SK-N-SH (cell line): Measurements from ENCODE around the gene TAS2R19. TPM values are rescaled to one million over a fixed set of nuclear protein-coding genes. Genes with fewer than 3 reads are reported as not detected.

ENCODE experiments used
- CTCF ChIA-PET: fragments of 300-600, 350-600 bp; formaldehyde crosslinking; extraction: SDS; loops from one replicate; lab custom pipeline; 2021; lab: Yijun Ruan, JAX
- POLR2A ChIA-PET: fragments of 350-600 bp; sonication (Branson Sonifier 250); formaldehyde crosslinking; extraction: SDS; loops from one replicate; lab custom pipeline; 2020; ENCODE audit warnings: antibody characterized with exemption, inconsistent platforms; lab: Yijun Ruan, JAX
- DNase-seq: peaks from one replicate; pipeline ENCODE4 v3.0.0; 2012
- H2AFZ ChIP-seq: fragments of 200-600 bp; sonication (generic); 2 replicates; pipeline ENCODE4 v1.8.1; 2016; ENCODE audit warnings: antibody characterized with exemption, mild to moderate bottlenecking, low read depth
- H3F3A ChIP-seq: fragments of 200-600 bp; sonication (generic); replicated peaks from 2 replicates; pipeline ENCODE3; 2016; ENCODE audit warnings: antibody characterized with exemption, mild to moderate bottlenecking; ENCODE audit not compliant: insufficient read depth
- H3K27ac ChIP-seq, 2 experiments: fragments of 200-500 bp in 1 of 2; fragments of 200-600 bp in 1 of 2; sonication (Bioruptor generic) in 1 of 2; sonication (generic), shearing (Covaris generic) in 1 of 2; 2 replicates each; pipeline versions ENCODE4 v1.5.1 to v1.6.1; 2014 to 2016; ENCODE audit warnings: low read depth in 2 of 2, inconsistent platforms in 1 of 2, low read length in 1 of 2, mild to moderate bottlenecking in 1 of 2, mixed read lengths in 1 of 2
- H3K27me3 ChIP-seq: fragments of 200-600 bp; sonication (generic), shearing (Covaris generic); 2 replicates; pipeline ENCODE4 v1.6.1; 2016; ENCODE audit warnings: mixed run types; ENCODE audit not compliant: insufficient read depth
- H3K36me3 ChIP-seq, 2 experiments: fragments of 200-500 bp in 1 of 2; fragments of 200-600 bp in 1 of 2; sonication (Bioruptor generic) in 1 of 2; sonication (generic) in 1 of 2; replicated peaks in 1 of 2; 2 replicates each; pipeline versions ENCODE3 to v1.5.1; 2014 to 2016; ENCODE audit warnings: low read length in 1 of 2, mild to moderate bottlenecking in 1 of 2; ENCODE audit not compliant: insufficient read depth in 2 of 2, control insufficient read depth in 1 of 2
- H3K4me1 ChIP-seq, 2 experiments: fragments of 200-500 bp in 1 of 2; fragments of 200-600 bp in 1 of 2; sonication (Bioruptor generic) in 1 of 2; sonication (generic), shearing (Covaris generic) in 1 of 2; 2 replicates each; pipeline versions ENCODE4 v1.5.1 to v1.6.1; 2014 to 2016; ENCODE audit warnings: low read depth in 1 of 2, low read length in 1 of 2, mixed run types in 1 of 2; ENCODE audit not compliant: insufficient read depth in 2 of 2, control insufficient read depth in 1 of 2
- H3K4me2 ChIP-seq: fragments of 200-600 bp; sonication (generic), shearing (Covaris generic); 2 replicates; pipeline ENCODE4 v1.6.1; 2017; ENCODE audit warnings: mixed run types
- H3K4me3 ChIP-seq, 2 experiments: fragments of 200-500 bp in 1 of 2; fragments of 200-600 bp in 1 of 2; sonication (Bioruptor generic) in 1 of 2; sonication (generic), shearing (Covaris generic) in 1 of 2; 2 replicates each; pipeline versions ENCODE4 v1.5.1 to v1.8.1; 2014 to 2016; ENCODE audit warnings: low read depth in 2 of 2, inconsistent platforms in 1 of 2, low read length in 1 of 2, mild to moderate bottlenecking in 1 of 2, mixed read lengths in 1 of 2, moderate library complexity in 1 of 2
- H3K79me2 ChIP-seq: fragments of 200-600 bp; sonication (generic); 2 replicates; pipeline ENCODE4 v1.8.1; 2017; ENCODE audit warnings: mild to moderate bottlenecking; ENCODE audit not compliant: insufficient read depth
- H3K9ac ChIP-seq: fragments of 200-600 bp; sonication (generic); 2 replicates; pipeline ENCODE4 v1.6.1; 2017; ENCODE audit warnings: mixed run types
- H3K9me2 ChIP-seq: fragments of 200-600 bp; sonication (generic); 2 replicates; pipeline ENCODE4 v1.6.1; 2017; ENCODE audit warnings: mixed run types
- H3K9me3 ChIP-seq: fragments of 200-600 bp; sonication (generic); 2 replicates; pipeline ENCODE4 v1.6.1; 2017; ENCODE audit warnings: mixed run types, mild to moderate bottlenecking, moderate library complexity
- H4K20me1 ChIP-seq: fragments of 200-600 bp; sonication (generic); 2 replicates; pipeline ENCODE4 v1.6.1; 2017; ENCODE audit warnings: mild to moderate bottlenecking, mixed run types; ENCODE audit not compliant: insufficient read depth
- ELF1 ChIP-seq: IDR thresholded peaks from 2 replicates; pipeline ENCODE4 v1.4.0; 2012
- EP300 ChIP-seq, 2 experiments: IDR thresholded peaks; 2 replicates each; pipeline versions ENCODE4 v1.4.0 to v1.6.1; 2012; ENCODE audit warnings: borderline replicate concordance in 1 of 2, low read depth in 1 of 2, low read length in 1 of 2
- EZH2phosphoT487 ChIP-seq: fragments of 200-600 bp; sonication (generic); IDR thresholded peaks from 2 replicates; pipeline ENCODE4 v1.6.1; 2017; ENCODE audit warnings: low read depth, mixed run types, mild to moderate bottlenecking, antibody characterized with exemption, moderate library complexity, borderline replicate concordance
- FOXJ3 ChIP-seq: sonication (generic); formaldehyde crosslinking; IDR thresholded peaks from 2 replicates; pipeline ENCODE4 v1.5.1; 2020; ENCODE audit warnings: mild to moderate bottlenecking, missing genetic modification reagents
- GABPA ChIP-seq: IDR thresholded peaks from 2 replicates; pipeline ENCODE4 v1.4.0; 2012; ENCODE audit warnings: low read depth, mild to moderate bottlenecking
- MEF2A ChIP-seq: IDR thresholded peaks from 2 replicates; pipeline ENCODE4 v1.4.0; 2012; ENCODE audit warnings: low read depth, borderline replicate concordance
- MXI1 ChIP-seq: IDR thresholded peaks from 2 replicates; pipeline ENCODE4 v1.6.1; 2012; ENCODE audit warnings: mild to moderate bottlenecking, low read depth, low read length, improper control_type of control experiment
- NFIC ChIP-seq: IDR thresholded peaks from 2 replicates; pipeline ENCODE4 v1.4.0; 2012; ENCODE audit warnings: borderline replicate concordance
- PBX3 ChIP-seq: IDR thresholded peaks from 2 replicates; pipeline ENCODE4; 2012
- RAD21 ChIP-seq: IDR thresholded peaks from 2 replicates; pipeline ENCODE4 v1.6.1; 2012; ENCODE audit warnings: mild to moderate bottlenecking, low read length
- RFX5 ChIP-seq: IDR thresholded peaks from 2 replicates; pipeline ENCODE4 v1.6.1; 2012; ENCODE audit warnings: mild to moderate bottlenecking, improper control_type of control experiment, low read length
- SMC3 ChIP-seq: IDR thresholded peaks from 2 replicates; pipeline ENCODE4 v1.6.1; 2012; ENCODE audit warnings: low read depth, low read length, improper control_type of control experiment
- TEAD4 ChIP-seq: IDR thresholded peaks from 2 replicates; pipeline ENCODE4 v1.4.0; 2012; ENCODE audit warnings: mild to moderate bottlenecking, borderline replicate concordance; ENCODE audit not compliant: insufficient read depth
- USF2 ChIP-seq: fragments of 150-350 bp; IDR thresholded peaks from 2 replicates; pipeline ENCODE4 v1.6.1; 2017; ENCODE audit warnings: antibody characterized with exemption, low read length, low read depth, borderline replicate concordance
- YY1 ChIP-seq: IDR thresholded peaks from 2 replicates; pipeline ENCODE4 v1.4.0; 2012; ENCODE audit warnings: low read depth, mild to moderate bottlenecking
- WGBS: methylation state at CpG from one replicate; pipeline ENCODE4 v1.1.6; 2017; ENCODE audit warnings: low lambda C conversion rate; 5-methylcytosine and 5-hydroxymethylcytosine counted together
- polyA plus RNA-seq, 3 experiments: library from polyadenylated mRNA; depleted of rRNA; stranded (reverse); fragments of >200 nt; gene quantifications; 2 replicates each; pipeline ENCODE4 v1.2.3, GENCODE V29; 2012
- TF ChIP-seq, protein P1 (sequence below): fragments of 200-600 bp; sonication (generic); IDR thresholded peaks from 2 replicates; pipeline ENCODE4 v1.6.1; 2017; ENCODE audit warnings: antibody characterized with exemption, mild to moderate bottlenecking, moderate library complexity
- TF ChIP-seq, protein P2 (sequence below): IDR thresholded peaks from 2 replicates; pipeline ENCODE4 v1.4.0; 2012; ENCODE audit warnings: low read depth, borderline replicate concordance
- TF ChIP-seq, protein P3 (sequence below): IDR thresholded peaks from 2 replicates; pipeline ENCODE4 v1.4.0; 2012; ENCODE audit warnings: low read depth

The TAS2R19 gene
- polyA plus RNA-seq, 1 of the 3 experiments (the other 2 are of a cell fraction), result 0.15 TPM

- no peaks in the 10 kb centered on the region for H3F3A ChIP-seq
- no peak overlapping the region for H2AFZ ChIP-seq
- ChIA-PET CTCF (no interaction called here), POLR2A (no interaction called here)
- H3K79me2 ChIP-seq, result peaks cover 8% of the 10 kb centered on the region
- DNase-seq, result no peak
- no peaks in the 10 kb centered on the region for H3K9me3 ChIP-seq
- no peak overlapping the region for H3K4me3 ChIP-seq
- no peak overlapping the region for H3K27ac ChIP-seq
- 96% methylated on average over 1 of the region's 1 CpG for WGBS
- no peak overlapping the region for H3K9ac ChIP-seq
- H4K20me1 ChIP-seq, result no peaks in the 10 kb centered on the region
- H3K4me1 ChIP-seq, result no peaks in the 10 kb centered on the region
- TF ChIP-seq RFX5 (no peak), TEAD4 (no peak), RAD21 (no peak), MEF2A (no peak)
- TF ChIP-seq, protein P1, sequence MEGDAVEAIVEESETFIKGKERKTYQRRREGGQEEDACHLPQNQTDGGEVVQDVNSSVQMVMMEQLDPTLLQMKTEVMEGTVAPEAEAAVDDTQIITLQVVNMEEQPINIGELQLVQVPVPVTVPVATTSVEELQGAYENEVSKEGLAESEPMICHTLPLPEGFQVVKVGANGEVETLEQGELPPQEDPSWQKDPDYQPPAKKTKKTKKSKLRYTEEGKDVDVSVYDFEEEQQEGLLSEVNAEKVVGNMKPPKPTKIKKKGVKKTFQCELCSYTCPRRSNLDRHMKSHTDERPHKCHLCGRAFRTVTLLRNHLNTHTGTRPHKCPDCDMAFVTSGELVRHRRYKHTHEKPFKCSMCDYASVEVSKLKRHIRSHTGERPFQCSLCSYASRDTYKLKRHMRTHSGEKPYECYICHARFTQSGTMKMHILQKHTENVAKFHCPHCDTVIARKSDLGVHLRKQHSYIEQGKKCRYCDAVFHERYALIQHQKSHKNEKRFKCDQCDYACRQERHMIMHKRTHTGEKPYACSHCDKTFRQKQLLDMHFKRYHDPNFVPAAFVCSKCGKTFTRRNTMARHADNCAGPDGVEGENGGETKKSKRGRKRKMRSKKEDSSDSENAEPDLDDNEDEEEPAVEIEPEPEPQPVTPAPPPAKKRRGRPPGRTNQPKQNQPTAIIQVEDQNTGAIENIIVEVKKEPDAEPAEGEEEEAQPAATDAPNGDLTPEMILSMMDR, result no peak
- no peaks in the 10 kb centered on the region for H3K9me2 ChIP-seq
- no peaks in the 10 kb centered on the region for H3K27me3 ChIP-seq
- H3K36me3 ChIP-seq, result peaks cover 5% of the 10 kb centered on the region in 2 experiments
- no peak overlapping the region for H3K4me2 ChIP-seq
Observed at GRCh38 chr12:11007608-11008007, 14.8 kb downstream of the TAS2R19 start.

DNA sequence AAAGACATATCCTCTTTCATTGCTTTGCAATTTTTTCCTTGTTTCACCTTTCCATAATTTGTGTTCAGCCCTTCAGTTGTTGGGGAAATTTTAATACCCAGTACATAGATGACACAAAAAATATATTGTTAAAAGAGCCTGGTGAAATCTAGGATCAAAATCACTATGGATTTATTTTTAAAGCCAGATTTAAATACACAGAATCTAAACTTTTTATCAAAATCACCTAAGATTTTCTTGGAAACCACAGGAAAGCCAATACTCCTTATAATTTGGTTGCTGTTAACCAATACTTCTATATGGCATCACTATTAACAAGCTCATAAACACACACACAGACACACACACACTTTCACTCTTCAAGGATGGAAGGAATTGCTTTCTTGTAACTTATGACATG is 24.2 kb downstream of the TAS2R19 start, which contains the start of gene TAS2R20:
TAS2R20 (minus strand) TSS at position 101 of the 400 bp plus-strand sequence. CDS start 429 bp downstream, outside the sequence.
- CTCF ChIA-PET, result interaction anchor here (0.9 kb wide), 1 partner anchor 12 kb away, joined by 3 read pairs; the partner anchor contains the start of gene TAS2R50
- H3K36me3 ChIP-seq, result peaks cover 17 to 26% of the 10 kb centered on the region in 2 experiments
- H3K27ac ChIP-seq, result no peak within 1 kb of the TSS
- no peak within 1 kb of the TSS for H3K4me2 ChIP-seq
- H2AFZ ChIP-seq, result no peak within 1 kb of the TSS
- 0 out of 2 replicates have a peak, but pooled peaks cover 9% of the 10 kb centered on the region for H3K9me3 ChIP-seq
- no peaks in the 10 kb centered on the region; the same call in 1 of the 2 replicates for H4K20me1 ChIP-seq
- no peak within 1 kb of the TSS for H3K4me3 ChIP-seq
- TF ChIP-seq YY1, result no peak
- TF ChIP-seq, protein P2, sequence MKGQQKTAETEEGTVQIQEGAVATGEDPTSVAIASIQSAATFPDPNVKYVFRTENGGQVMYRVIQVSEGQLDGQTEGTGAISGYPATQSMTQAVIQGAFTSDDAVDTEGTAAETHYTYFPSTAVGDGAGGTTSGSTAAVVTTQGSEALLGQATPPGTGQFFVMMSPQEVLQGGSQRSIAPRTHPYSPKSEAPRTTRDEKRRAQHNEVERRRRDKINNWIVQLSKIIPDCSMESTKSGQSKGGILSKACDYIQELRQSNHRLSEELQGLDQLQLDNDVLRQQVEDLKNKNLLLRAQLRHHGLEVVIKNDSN, result no peak
- no peak for TF ChIP-seq RFX5
- TF ChIP-seq EP300 (IDR thresholded peaks at IDR 0.05; ENCODE audit: borderline replicate concordance in 1 of 2, low read depth in 1 of 2, low read length in 1 of 2), result no peak
- TF ChIP-seq RAD21, result no peak
- no peak for TF ChIP-seq GABPA
- TF ChIP-seq, protein P3, sequence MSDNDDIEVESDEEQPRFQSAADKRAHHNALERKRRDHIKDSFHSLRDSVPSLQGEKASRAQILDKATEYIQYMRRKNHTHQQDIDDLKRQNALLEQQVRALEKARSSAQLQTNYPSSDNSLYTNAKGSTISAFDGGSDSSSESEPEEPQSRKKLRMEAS, result no peak
- TF ChIP-seq FOXJ3, result no peak
- no peak for TF ChIP-seq MXI1
- no peak for TF ChIP-seq SMC3
- no peak for TF ChIP-seq ELF1
- no peak for TF ChIP-seq USF2
- TF ChIP-seq EZH2phosphoT487, result no peak
- TF ChIP-seq PBX3, result no peak
- no peak for TF ChIP-seq NFIC
- TF ChIP-seq MEF2A, result no peak
- H3K4me1 ChIP-seq, result peaks cover 0 to 5% of the 10 kb centered on the region in 2 experiments; a peak in 2 of 4 replicates
- no peaks in the 10 kb centered on the region for H3F3A ChIP-seq
- H3K9ac ChIP-seq, result no peak within 1 kb of the TSS
- DNase-seq, result no peak
- no peaks in the 10 kb centered on the region for H3K79me2 ChIP-seq
- H3K27me3 ChIP-seq, result no peaks in the 10 kb centered on the region
- POLR2A ChIA-PET, result interaction anchor here (1.1 kb wide), 1 partner anchor 174 kb away, joined by 3 read pairs; no protein-coding TSS in a partner anchor
- H3K9me2 ChIP-seq, result no peaks in the 10 kb centered on the region
